ENCODE results near the gene IQGAP3.

Gene IQGAP3

DNA sequence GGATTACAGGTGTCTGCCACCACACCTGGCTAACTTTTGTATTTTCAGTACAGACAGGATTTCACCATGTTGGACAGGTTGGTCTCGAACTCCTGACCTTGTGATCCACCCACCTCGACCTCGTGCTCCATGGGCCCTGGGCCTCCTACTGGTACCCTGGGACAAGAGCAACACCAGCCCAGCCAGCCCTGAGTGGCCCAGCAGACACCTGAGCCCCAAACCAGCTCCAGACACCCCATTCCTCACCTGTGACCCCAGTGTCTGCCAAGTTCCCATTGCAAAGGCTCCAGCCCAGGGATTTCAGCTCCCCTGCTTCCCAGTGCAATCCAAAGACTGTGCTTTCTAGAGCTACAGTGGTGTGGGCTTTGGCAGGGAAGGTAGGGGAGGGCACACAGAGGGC, 86.4 kb downstream of the IQGAP3 start:
- no peak for DNase-seq (ENCODE audit: extremely low read depth in 1 of 2, low read depth in 1 of 2)

DNA sequence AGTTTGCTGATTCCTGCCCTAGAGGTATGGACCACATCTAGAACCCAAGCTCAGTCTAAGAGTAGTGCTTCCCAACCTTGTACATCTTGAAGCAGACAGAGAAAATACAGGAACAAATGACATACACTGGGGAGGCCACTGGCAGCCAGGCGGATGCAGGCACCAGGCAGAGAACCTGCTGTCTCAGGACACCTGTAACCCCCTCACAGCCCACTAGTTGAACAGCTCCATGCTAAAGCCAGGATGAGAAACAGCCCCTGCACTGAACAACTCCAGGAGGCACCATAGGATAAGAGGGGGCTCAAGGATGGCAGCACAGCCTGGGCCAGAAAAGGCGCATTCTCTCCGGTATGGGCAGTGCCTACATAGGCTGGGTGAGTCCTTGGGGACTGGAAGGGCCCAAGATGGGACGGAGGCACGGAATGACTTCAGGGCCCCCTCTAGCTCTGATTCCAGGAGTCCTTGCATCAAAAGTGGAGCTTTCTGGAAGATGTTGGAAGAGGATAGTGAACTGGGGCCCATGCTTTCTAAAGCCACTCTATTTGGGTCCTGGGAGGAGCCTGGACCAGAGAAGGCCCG, 87.8 kb downstream of the IQGAP3 start:
- DNase-seq (ENCODE audit: extremely low read depth in 1 of 2, low read depth in 1 of 2), result no peak

DNA sequence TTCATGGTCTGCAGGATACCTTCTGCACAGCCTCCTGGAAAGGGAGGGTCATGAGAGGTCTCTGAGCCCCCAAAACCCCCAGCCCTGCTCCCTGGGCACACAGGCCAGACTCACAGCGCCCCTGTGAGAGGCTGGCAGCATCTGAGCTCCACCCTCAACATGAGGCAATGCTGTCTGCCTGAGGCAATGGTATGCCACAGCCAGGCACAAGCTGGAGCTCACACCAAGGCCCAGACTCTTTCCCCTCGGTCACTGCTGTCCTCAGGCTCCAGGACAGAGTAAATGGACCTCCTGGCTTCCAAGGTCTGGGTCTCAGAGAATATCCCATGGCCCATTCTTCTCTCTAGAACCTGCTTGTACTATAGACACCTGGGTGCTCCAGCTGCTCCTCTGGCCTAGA, 89.0 kb downstream of the IQGAP3 start:
- no peak for DNase-seq (ENCODE audit: extremely low read depth in 1 of 2, low read depth in 1 of 2)

DNA sequence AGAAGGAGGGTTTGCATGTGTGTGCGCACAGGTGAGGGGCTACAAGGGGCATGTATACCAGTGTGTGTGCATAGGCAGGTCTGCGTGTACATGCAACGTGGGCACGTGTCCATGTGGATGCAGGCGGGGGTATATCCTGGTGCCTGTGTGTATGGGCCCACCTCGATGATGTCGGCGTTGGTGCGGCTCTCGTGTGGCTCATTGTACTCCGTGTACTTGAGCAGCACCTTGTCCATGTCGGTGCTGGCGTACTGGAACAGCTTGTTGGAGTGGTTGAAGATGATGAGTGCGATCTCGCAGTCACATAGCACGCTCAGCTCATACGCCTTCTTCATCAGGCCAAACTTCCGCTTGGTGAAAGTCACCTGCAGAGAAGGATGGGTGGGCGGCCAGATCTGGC, 90.1 kb downstream of the IQGAP3 start:
- no peak for DNase-seq (ENCODE audit: extremely low read depth in 1 of 2, low read depth in 1 of 2)

DNA sequence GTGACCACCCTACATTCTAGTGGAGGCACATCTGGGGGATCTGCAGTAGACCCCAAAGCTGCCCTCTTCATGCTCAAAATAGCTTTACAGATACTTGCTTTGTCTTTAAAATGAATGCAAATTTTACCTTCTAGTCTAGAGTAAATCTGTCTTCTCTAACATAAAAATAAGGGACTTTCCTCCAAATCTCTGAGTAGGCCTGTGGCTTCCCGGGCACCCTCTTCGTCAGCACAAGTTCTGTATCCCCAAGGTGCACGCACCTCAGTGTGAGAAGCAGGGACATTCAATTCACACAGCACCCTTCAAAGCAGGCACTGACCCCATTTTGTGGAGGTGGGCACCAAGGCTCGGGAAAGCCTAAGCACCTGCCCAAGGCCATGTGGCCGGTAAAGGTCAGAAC, 90.8 kb downstream of the IQGAP3 start:
- no peak for DNase-seq (ENCODE audit: extremely low read depth in 1 of 2, low read depth in 1 of 2)

DNA sequence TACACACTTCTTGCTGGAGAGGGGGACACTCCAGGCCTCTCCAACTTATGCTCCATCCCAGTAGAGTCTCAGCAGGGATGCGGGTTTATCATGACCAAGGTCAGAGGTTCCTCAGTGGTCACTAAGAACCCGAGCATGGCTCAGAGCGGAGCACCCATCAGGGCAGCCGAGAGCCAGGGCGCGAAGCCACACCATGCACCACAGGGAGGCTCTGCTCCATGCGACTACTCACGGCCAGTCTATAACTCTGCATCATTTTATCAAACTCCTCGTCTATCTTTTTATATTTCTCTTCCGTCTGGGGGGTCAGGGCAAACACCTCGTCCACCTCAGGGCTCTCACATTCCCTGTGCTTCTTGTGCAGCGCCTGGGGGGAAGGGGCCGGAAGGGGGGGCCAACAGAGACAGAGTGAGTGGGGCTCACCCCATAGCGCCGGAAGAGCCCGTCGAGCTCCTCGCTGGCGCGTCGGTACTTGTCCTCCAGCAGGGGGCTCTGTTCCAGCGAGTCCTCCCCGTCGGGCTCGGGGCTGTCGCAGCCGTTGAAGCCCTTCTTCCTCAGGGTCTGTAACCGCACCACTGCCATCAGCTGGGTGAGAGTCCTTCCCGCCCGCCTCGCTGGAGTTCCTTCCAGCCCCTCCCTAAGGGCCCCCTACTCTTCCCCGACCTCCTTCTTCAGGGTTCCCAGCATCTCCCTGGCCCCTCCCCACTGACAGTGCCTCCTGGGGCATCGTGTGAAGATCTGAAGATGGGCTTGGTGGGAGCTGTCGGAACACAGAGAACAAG, 91.8 kb downstream of the IQGAP3 start:
- DNase-seq (ENCODE audit: extremely low read depth in 1 of 2, low read depth in 1 of 2), result peak; percentile 60 to 67

DNA sequence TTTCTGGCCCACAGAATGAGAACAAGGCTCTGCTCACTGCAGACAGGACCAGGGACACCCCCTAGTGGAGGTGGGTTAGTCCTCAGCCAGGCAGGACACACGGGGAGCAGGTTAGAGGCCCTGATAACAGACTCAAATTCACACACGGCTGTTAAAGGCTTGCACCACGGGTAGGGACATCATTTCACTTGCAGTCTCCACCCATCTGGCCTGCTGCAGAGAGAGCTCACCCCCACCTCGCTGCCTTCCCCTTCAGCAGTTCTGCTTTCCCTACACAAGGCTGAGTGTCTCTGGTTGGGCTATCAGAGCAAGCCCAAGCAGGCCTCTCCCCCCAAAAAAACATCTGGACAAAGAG, 92.4 kb downstream of the IQGAP3 start:
- DNase-seq (ENCODE audit: extremely low read depth in 1 of 2, low read depth in 1 of 2), result no peak

DNA sequence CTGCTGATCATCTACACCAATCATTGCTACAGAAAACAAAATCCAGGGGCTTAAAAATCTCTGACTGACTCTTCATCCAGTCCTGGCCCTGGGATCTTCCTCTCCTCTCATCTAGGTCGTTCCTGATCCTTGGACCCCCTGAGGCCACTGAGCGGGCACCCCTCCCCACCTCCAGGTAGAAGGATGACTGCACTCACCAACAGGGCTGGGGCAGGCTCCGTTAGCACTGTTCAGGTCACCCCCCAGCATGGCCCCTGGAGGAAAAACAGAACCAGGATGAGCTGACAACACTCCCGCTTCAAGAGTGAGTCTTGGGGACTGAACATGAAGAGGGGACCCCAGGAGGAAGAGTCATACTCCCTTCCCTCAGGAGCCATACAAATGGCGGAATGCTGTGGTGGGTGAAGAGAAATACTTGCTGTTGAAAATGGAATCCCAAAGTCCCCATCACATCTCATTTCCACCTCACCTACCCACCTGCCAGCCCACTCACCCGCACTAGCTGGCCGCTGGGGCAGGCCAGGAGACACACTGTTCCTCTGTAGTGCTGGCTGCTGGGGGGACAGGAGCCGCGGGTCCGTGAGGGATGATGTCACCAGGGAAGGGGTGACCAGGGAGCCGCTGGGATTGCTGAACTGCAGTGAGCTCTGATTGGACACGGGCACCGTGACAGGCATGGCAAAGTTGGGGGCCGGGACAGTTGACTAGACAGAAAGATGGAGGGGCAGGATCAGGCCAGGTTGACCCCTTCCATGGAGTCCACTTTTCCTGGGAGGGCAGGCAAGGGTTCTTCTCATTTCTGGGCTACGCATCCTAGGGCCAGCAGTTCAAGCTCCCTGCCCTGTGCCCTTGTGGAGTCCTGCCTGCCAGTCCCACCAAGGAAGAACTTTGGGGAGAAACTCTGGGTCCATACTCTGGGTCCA, 93.0 kb downstream of the IQGAP3 start:
- no peak for DNase-seq (ENCODE audit: extremely low read depth in 1 of 2, low read depth in 1 of 2)

DNA sequence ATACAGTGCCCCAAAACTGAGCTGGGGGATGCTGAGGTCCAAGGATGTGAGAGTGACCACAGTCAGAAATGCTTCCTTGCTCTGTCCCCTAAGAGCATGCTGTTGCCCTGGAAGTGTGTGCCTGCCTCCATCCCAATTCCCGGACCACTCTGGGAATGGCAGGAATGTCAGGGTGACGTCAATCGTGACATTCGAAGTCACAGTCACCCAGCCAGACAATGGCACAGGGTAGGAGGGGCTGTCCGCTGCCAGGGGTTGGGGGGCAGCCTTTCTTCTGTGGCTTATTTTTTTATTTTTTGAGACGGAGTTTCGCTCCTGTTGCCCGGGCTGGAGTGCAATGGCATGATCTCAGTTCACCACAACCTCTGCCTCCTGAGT, 94.1 kb downstream of the IQGAP3 start:
- DNase-seq (ENCODE audit: extremely low read depth in 1 of 2, low read depth in 1 of 2), result no peak

DNA sequence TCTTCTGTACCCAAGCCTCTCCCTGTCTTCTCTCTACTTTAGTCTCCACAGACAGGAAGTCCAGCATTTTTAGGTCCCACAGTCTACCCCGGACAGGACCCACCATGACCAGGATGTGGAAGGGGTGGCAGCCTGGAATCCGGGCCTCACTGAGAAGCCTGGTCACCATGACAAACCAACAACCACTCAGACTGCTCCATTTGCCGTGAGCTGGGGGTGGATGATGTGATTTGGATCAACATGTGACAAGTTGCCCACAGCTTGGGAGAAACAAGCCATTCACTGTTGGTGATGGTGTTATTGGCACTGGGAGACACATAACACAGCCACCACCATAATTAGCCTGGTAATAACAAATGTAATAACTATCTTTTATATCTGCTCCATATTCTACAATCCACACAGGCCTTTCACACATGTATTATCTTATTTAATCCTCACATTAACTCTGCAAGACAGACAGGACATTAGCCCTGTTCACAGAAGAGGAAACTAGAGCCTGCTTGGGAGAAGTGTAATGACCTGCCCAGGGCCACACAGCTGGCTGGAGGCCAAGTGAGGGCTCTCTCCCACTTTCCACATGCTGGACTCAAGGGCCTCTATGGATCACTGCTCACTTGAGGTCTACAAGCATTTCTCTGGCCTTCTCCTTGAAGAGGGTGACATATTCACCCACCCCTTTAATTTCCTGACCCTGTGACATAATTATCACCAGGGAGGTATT, 94.7 kb downstream of the IQGAP3 start:
- no peak for DNase-seq (ENCODE audit: extremely low read depth in 1 of 2, low read depth in 1 of 2)

DNA sequence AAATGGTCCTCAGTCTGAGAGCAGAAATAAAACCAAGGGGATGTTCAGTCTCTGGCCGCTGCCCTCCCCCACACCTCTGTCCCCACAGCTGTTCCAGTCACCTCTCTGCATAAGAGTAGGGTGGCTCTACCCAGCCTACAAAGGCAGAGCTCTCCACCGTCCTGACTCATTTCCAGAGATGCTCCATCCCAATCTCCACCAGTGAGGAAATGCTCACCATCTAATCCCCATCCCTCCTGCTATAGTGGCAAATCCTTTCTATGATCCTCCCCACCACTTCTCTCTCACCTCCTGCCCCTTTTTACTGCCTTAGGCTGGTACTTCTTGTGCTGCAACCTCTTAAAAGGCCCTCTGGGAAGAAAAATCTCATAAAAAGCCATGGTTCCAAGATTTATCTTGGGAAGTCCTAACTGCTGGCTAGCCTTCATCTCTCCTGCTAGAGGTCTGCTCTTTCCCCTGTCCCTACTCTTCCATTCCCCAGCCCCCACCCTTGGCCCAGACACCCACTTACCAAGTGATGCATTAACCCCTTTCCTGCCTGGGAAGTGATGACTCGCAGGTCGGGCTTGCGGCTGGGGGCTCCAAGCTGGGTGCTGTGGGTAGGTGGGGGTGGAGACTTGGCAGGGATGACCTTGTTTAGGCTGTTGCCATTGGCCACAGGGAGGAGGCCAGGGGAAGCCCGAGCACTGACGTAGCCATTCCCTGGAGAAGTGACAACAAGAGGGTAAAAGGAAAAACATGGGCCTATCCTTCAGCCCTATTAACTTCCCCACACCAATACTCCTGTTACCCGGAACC, 95.7 kb downstream of the IQGAP3 start:
- DNase-seq (ENCODE audit: extremely low read depth in 1 of 2, low read depth in 1 of 2), result no peak

DNA sequence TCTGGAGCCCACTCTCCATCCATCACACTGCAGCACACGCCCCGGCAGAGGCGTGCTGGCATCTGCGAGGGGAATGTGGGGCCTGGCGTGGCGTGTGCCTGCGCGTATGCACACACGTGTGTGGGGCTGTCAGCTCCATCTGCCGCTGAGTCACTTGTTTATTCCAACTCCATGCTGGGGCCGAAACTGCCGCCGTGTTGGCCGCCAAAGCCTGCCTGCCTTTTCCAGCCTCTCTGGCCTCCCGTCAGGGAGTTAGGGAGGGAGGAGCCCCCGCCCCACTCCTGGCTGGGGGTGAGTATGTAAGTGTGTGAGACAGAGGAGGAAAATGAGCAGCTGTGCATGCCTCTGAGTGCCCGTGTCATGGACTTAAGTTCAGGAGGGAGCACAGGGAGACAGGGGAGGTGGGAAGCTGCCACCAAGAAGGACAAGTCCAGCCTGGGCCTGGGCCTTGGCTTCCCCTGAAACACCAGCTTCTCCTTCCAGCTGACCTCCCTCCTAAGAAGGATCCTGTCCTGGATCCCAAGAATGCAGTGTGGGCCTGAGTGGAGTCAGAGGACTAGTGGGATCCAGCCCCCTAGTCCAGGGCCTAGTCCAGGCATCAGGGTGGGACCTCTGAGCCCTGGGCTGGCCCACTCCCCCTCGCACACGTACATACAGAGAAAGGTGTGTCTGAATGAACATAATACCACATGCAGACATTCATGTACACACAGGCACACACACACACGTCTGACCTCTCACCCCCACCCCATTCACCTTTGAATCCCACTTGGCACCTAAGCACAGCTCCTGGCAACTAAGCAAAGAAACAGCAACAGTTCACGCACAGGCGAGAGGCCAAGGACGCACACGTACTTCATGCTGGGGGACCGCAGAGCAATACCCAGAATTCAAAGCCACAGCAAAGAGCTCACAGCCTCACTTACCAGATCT, 96.5 kb downstream of the IQGAP3 start:
- DNase-seq (ENCODE audit: extremely low read depth in 1 of 2, low read depth in 1 of 2), result no peak

Measured in activated CD8-positive, alpha-beta memory T cell treated with anti-CD3 and anti-CD28 coated beads for 1 hour (primary cell).